Epithelial cell of alveolus of lung (primary cell): ENCODE data around the gene ASRGL1. TPM values are rescaled to one million over a fixed set of nuclear protein-coding genes. Genes with fewer than 3 reads are reported as not detected.

Experiments used
- total RNA-seq: library from RNA; depleted of rRNA; stranded (reverse); fragments of >200 nt; gene quantifications from 2 replicates; pipeline ENCODE4 v1.2.1, GENCODE V29; 2015

ASRGL1 gene
- total RNA-seq, result 1.8 TPM in 1 of 2 replicates, not detected in the other

DNA sequence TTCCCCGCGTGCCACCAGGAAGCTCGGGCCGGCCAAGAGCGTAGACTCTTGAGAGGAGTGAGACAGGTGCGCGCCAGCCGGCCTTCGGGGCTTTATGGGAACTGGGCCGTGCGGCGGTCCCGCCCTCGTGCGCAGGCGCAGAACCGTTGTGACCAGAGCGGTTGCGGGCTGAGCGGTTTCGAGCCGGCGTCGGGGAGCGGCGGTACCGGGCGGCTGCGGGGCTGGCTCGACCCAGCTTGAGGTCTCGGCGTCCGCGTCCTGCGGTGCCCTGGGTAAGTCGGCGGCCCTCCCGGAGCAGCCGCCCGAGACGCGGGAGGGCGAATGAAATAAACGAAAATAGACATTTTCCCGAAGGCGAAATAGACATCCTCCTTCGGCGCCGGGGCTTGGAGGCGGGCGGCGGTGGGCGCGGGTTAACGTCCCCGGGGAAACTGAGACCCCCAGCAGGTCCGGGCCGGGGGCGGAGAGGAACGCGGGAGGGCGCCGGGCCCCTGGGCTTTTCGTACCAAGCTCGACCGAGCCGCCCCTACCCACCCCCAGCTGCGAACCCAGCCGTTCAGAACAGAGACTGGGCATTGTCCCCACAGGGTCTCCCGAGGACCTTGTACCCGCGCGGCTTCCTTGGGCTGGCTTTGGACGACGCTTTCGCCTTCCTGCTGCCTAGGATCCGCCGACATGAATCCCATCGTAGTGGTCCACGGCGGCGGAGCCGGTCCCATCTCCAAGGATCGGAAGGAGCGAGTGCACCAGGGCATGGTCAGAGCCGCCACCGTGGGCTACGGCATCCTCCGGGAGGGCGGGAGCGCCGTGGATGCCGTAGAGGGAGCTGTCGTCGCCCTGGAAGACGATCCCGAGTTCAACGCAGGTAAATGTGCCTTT lies at the start of gene ASRGL1:
Gene ASRGL1 (plus strand): TSS at position 146 of the 879 bp plus-strand sequence. CDS start 530 bp downstream, at position 676.

DNA sequence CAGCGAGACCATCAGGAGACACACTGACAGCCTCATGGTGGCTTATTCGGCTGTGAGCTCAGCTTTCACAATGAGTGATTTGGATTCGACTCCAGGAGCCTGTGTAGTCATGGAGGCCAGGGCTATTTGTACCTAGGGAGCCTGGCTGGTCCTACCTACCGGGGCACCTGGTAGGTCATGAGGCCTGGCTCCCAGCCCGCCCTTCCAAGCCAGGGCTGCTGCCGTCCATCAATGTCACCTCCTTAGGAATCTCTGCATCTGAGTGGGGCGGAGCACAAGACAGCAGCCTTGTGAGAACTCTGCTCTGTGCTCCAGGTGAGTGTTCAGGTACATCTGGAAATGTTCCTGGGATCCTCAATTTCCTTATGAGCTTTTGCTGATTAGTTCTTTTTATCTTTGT lies 38.3 kb upstream of the ASRGL1 start, which contains the start of gene SCGB1D4:
Gene SCGB1D4 (minus strand): TSS at position 101 of the 400 bp plus-strand sequence. CDS start 65 bp downstream, at position 36.

DNA sequence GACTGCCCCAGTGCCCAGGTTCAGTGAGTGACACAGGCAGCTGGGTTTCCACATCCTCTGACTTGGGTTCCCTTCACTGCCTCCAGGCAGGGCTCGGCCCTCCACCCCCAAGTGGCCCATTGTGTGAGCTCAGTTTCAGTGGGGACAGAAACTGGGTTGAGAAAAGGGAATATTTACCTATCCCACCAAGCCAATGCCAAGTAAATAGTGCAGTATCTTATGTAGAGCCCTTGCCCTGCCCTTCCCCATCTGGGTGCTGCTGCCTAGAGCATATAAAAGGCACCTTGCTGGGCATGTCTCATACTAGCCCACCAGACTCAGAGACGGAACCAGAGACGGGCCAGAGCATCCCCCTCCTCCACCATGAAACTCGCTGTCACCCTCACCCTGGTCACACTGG lies 81.5 kb downstream of the ASRGL1 start, which contains the start of gene SCGB1A1:
Gene SCGB1A1 (plus strand): TSS at position 301 of the 400 bp plus-strand sequence. CDS start 63 bp downstream, at position 364.

Other genes starting within 250 kb of the ASRGL1 start
- 23.9 and 39.3 TPM in 2 replicates for gene INCENP, start 213.4 kb upstream of the ASRGL1 start, total RNA-seq
- not detected in 2 replicates for gene SCGB1D1, start 147.2 kb upstream of the ASRGL1 start, total RNA-seq
- gene SCGB2A1, start 128.8 kb upstream of the ASRGL1 start, total RNA-seq, result not detected in 2 replicates
- gene SCGB1D2, start 95.2 kb upstream of the ASRGL1 start, total RNA-seq, result not detected in 2 replicates
- not detected in 2 replicates for gene SCGB2A2, start 67.3 kb upstream of the ASRGL1 start, total RNA-seq
- gene SCGB1D4, start 38.4 kb upstream of the ASRGL1 start, total RNA-seq, result not detected in 2 replicates
- not detected in 2 replicates for gene SCGB1A1, start 81.6 kb downstream of the ASRGL1 start, total RNA-seq
- gene AHNAK, start 209.4 kb downstream of the ASRGL1 start, total RNA-seq, result 242 and 261 TPM in 2 replicates
- 2,450 and 2,872 TPM in 2 replicates for gene EEF1G, start 236.4 kb downstream of the ASRGL1 start, total RNA-seq